Astrocyte (in vitro differentiated cells and primary cell): ENCODE results near the gene TMC4. TPM values are rescaled to one million over a fixed set of nuclear protein-coding genes. Genes with fewer than 3 reads are reported as not detected.
A peak's percentile ranks its signal among the peaks of the same experiment; 100 is the strongest.
"Not testable (repeated sequence)": the region's sequence is repeated elsewhere in the genome, so short reads cannot be mapped to it uniquely, and the experiment has no call there.

Experiments
- DNase-seq: peaks from one replicate; pipeline ENCODE4 v3.0.0-alpha.2; 2010; ENCODE audit warnings: low read depth
- FAIRE-seq: peaks from 2 replicates; lab custom pipeline; 2011; peaks lifted over from hg19 to GRCh38; lab: Jason Lieb, UNC
- H2AFZ ChIP-seq: 2 replicates; pipeline ENCODE4 v1.6.0; 2012; ENCODE audit warnings: low read depth, low read length, inconsistent platforms
- H3K27ac ChIP-seq: 2 replicates; pipeline ENCODE4 v1.5.1; 2011; ENCODE audit warnings: low read depth, low read length, inconsistent platforms
- H3K27me3 ChIP-seq: 2 replicates; pipeline ENCODE4 v1.6.0; 2011; ENCODE audit warnings: low read length, inconsistent platforms; ENCODE audit not compliant: insufficient read depth
- H3K36me3 ChIP-seq: 2 replicates; pipeline ENCODE4 v1.5.1; 2011; ENCODE audit warnings: low read length, inconsistent platforms; ENCODE audit not compliant: insufficient read depth
- H3K4me1 ChIP-seq: 2 replicates; pipeline ENCODE4 v1.5.1; 2011; ENCODE audit warnings: low read length, inconsistent platforms; ENCODE audit not compliant: insufficient read depth
- H3K4me2 ChIP-seq: 2 replicates; pipeline ENCODE4 v1.6.0; 2012; ENCODE audit warnings: low read length, inconsistent platforms
- H3K4me3 ChIP-seq: 2 replicates; pipeline ENCODE4 v1.5.1; 2011; ENCODE audit warnings: low read depth, mild to moderate bottlenecking, low read length, inconsistent platforms; ENCODE audit not compliant: insufficient read depth
- H3K79me2 ChIP-seq: 2 replicates; pipeline ENCODE4 v1.6.0; 2012; ENCODE audit warnings: mild to moderate bottlenecking, low read length, inconsistent platforms; ENCODE audit not compliant: insufficient read depth
- H3K9ac ChIP-seq: 2 replicates; pipeline ENCODE4 v1.6.0; 2012; ENCODE audit warnings: mild to moderate bottlenecking, low read length, inconsistent platforms
- H3K9me3 ChIP-seq: 2 replicates; pipeline ENCODE4 v1.5.1; 2012; ENCODE audit warnings: low read depth, mild to moderate bottlenecking, low read length, inconsistent platforms; ENCODE audit not compliant: insufficient read depth
- H4K20me1 ChIP-seq: 2 replicates; pipeline ENCODE4 v1.6.0; 2012; ENCODE audit warnings: low read length, inconsistent platforms; ENCODE audit not compliant: insufficient read depth
- H3K27ac Mint-ChIP-seq: one replicate; pipeline ENCODE4 v1.8.0; 2021; ENCODE audit warnings: mild to moderate bottlenecking, mixed read lengths; ENCODE audit not compliant: unreplicated experiment
- H3K27me3 Mint-ChIP-seq: one replicate; pipeline ENCODE4 v1.8.0; 2021; ENCODE audit warnings: low read depth, mixed read lengths; ENCODE audit not compliant: unreplicated experiment
- H3K36me3 Mint-ChIP-seq: one replicate; pipeline ENCODE4 v1.8.0; 2021; ENCODE audit warnings: low read depth, mixed read lengths; ENCODE audit not compliant: unreplicated experiment
- H3K4me1 Mint-ChIP-seq: one replicate; pipeline ENCODE4 v1.8.0; 2021; ENCODE audit warnings: low read depth, mixed read lengths; ENCODE audit not compliant: unreplicated experiment
- H3K4me3 Mint-ChIP-seq: one replicate; pipeline ENCODE4 v1.8.0; 2021; ENCODE audit warnings: mild to moderate bottlenecking, moderate library complexity, mixed read lengths; ENCODE audit not compliant: unreplicated experiment
- H3K9me3 Mint-ChIP-seq: one replicate; pipeline ENCODE4 v1.8.0; 2021; ENCODE audit warnings: mild to moderate bottlenecking, mixed read lengths; ENCODE audit not compliant: unreplicated experiment
- EZH2 ChIP-seq: IDR thresholded peaks from 2 replicates; pipeline ENCODE4 v1.6.1; 2012; ENCODE audit warnings: mild to moderate bottlenecking, low read length, inconsistent platforms; ENCODE audit not compliant: insufficient read depth
- total RNA-seq: library from RNA; stranded (reverse); gene quantifications from 2 replicates; pipeline ENCODE4 v1.2.1, GENCODE V29; 2021
- TF ChIP-seq, protein P1 (sequence below): IDR thresholded peaks from 2 replicates; pipeline ENCODE4 v1.5.1; 2011; ENCODE audit warnings: low read depth, mild to moderate bottlenecking, inconsistent platforms, low read length, moderate library complexity; ENCODE audit not compliant: insufficient read depth

The TMC4 gene
- total RNA-seq, 1 donor from 2014 or later = 1.9 TPM

GRCh38 chr19:54196536-54196935 lies 23.6 kb upstream of the TMC4 start:
- no peaks in the 10 kb centered on the region for H3K9me3 Mint-ChIP-seq
- Histone ChIP-seq H3K9me3 (no peaks in the 10 kb centered on the region), H3K79me2 (peaks cover 36% of the 10 kb centered on the region), H3K4me3 (no peak overlapping the region), H3K27me3 (no peaks in the 10 kb centered on the region), H3K4me2 (no peak overlapping the region), H3K27ac (no peak overlapping the region), H4K20me1 (peaks cover 22% of the 10 kb centered on the region), H3K36me3 (peaks cover 4% of the 10 kb centered on the region), H2AFZ (no peak overlapping the region), H3K4me1 (peaks cover 11% of the 10 kb centered on the region), H3K9ac (no peak overlapping the region)
- DNase-seq (no peak), FAIRE-seq (no peak)
- no peak for TF ChIP-seq EZH2
- TF ChIP-seq, protein P1, sequence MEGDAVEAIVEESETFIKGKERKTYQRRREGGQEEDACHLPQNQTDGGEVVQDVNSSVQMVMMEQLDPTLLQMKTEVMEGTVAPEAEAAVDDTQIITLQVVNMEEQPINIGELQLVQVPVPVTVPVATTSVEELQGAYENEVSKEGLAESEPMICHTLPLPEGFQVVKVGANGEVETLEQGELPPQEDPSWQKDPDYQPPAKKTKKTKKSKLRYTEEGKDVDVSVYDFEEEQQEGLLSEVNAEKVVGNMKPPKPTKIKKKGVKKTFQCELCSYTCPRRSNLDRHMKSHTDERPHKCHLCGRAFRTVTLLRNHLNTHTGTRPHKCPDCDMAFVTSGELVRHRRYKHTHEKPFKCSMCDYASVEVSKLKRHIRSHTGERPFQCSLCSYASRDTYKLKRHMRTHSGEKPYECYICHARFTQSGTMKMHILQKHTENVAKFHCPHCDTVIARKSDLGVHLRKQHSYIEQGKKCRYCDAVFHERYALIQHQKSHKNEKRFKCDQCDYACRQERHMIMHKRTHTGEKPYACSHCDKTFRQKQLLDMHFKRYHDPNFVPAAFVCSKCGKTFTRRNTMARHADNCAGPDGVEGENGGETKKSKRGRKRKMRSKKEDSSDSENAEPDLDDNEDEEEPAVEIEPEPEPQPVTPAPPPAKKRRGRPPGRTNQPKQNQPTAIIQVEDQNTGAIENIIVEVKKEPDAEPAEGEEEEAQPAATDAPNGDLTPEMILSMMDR = no peak
- peaks cover 7% of the 10 kb centered on the region for H3K4me1 Mint-ChIP-seq
- no peak overlapping the region for H3K27ac Mint-ChIP-seq
- no peaks in the 10 kb centered on the region for H3K27me3 Mint-ChIP-seq
- no peak overlapping the region for H3K4me3 Mint-ChIP-seq
- H3K36me3 Mint-ChIP-seq = peaks cover 10% of the 10 kb centered on the region

- not testable (repeated sequence) for H3K27me3 Mint-ChIP-seq, H3K4me2 ChIP-seq, H3K4me3 Mint-ChIP-seq, H3K9ac ChIP-seq, H3K4me3 ChIP-seq, H3K27me3 ChIP-seq, H3K4me1 ChIP-seq, H3K36me3 ChIP-seq, H3K27ac Mint-ChIP-seq, DNase-seq, H3K36me3 Mint-ChIP-seq, H3K9me3 ChIP-seq, H3K9me3 Mint-ChIP-seq, H3K4me1 Mint-ChIP-seq, H3K27ac ChIP-seq, FAIRE-seq, H2AFZ ChIP-seq
- Histone ChIP-seq H4K20me1 (peaks cover 16% of the 10 kb centered on the region), H3K79me2 (peaks cover 23% of the 10 kb centered on the region)
These were observed 21.5 kb upstream of the TMC4 start for GRCh38 chr19:54194463-54194862.

GRCh38 chr19:54193011-54193410 lies 20.1 kb upstream of the TMC4 start:
- H3K4me1 ChIP-seq = peaks cover 14% of the 10 kb centered on the region
- FAIRE-seq (no peak), DNase-seq (no peak)
- H3K36me3 ChIP-seq = peaks cover 3% of the 10 kb centered on the region
- peaks cover 34% of the 10 kb centered on the region for H3K79me2 ChIP-seq
- H3K4me3 Mint-ChIP-seq = peak overlapping the region; percentile 93
- H4K20me1 ChIP-seq = peaks cover 19% of the 10 kb centered on the region
- H3K36me3 Mint-ChIP-seq = peaks cover 8% of the 10 kb centered on the region
- no peaks in the 10 kb centered on the region for H3K27me3 Mint-ChIP-seq
- no peak overlapping the region for H3K4me2 ChIP-seq
- H3K9me3 Mint-ChIP-seq = no peaks in the 10 kb centered on the region
- no peak overlapping the region for H3K4me3 ChIP-seq
- TF ChIP-seq, protein P1 = no peak
- no peak for TF ChIP-seq EZH2
- no peaks in the 10 kb centered on the region for H3K9me3 ChIP-seq
- H3K27ac ChIP-seq = no peak overlapping the region
- H3K27me3 ChIP-seq = no peaks in the 10 kb centered on the region
- peaks cover 7% of the 10 kb centered on the region for H3K4me1 Mint-ChIP-seq
- no peak overlapping the region for H2AFZ ChIP-seq
- peak overlapping the region; percentile 84 for H3K27ac Mint-ChIP-seq
- H3K9ac ChIP-seq = peak overlapping the region; percentile 18
